Spleen (tissue), 11 donors: ENCODE measurements around the gene TLNRD1. TPM values are rescaled to one million over a fixed set of nuclear protein-coding genes. Genes with fewer than 3 reads are reported as not detected.

Experiments
- DNase-seq: peaks from one replicate; pipeline ENCODE4 v3.0.0-alpha.2; 2020
- H3K27ac ChIP-seq, 8 donors: fragments of 200-600 bp; sonication (generic) in 7 of 8; 1 replicate in 4 of 8; 2 replicates in 4 of 8; pipeline versions ENCODE4 v1.5.0 to v1.8.0; 2016 to 2021; ENCODE audit warnings: inconsistent platforms in 4 of 8, mild to moderate bottlenecking in 4 of 8, moderate library complexity in 1 of 8
- H3K27me3 ChIP-seq, 7 donors: fragments of 200-600 bp; sonication (generic) in 6 of 7; replicated peaks in 1 of 7; 1 replicate in 4 of 7; 2 replicates in 3 of 7; pipeline versions ENCODE4 v1.5.0 to v1.8.0; 2016 to 2021; ENCODE audit warnings: inconsistent platforms in 3 of 7, mild to moderate bottlenecking in 1 of 7
- H3K36me3 ChIP-seq, 6 donors: fragments of 200-600 bp; sonication (generic) in 5 of 6; 1 replicate in 4 of 6; 2 replicates in 2 of 6; pipeline versions ENCODE4 v1.5.0 to v1.8.0; 2016 to 2021; ENCODE audit warnings: inconsistent platforms in 2 of 6
- H3K4me1 ChIP-seq, 6 donors: fragments of 200-600 bp; sonication (generic) in 5 of 6; 1 replicate in 3 of 6; 2 replicates in 3 of 6; pipeline versions ENCODE4 v1.5.0 to v1.8.0; 2016 to 2021; ENCODE audit warnings: inconsistent platforms in 3 of 6
- H3K4me3 ChIP-seq, 8 donors: fragments of 200-600 bp; sonication (generic) in 7 of 8; 1 replicate in 4 of 8; 2 replicates in 4 of 8; pipeline versions ENCODE4 v1.5.0 to v1.8.0; 2016 to 2021; ENCODE audit warnings: inconsistent platforms in 4 of 8, mild to moderate bottlenecking in 4 of 8, moderate library complexity in 2 of 8
- H3K9me3 ChIP-seq, 8 donors: fragments of 200-600 bp; sonication (generic) in 7 of 8; 1 replicate in 4 of 8; 2 replicates in 4 of 8; pipeline versions ENCODE4 v1.5.0 to v1.8.0; 2016 to 2021; ENCODE audit warnings: inconsistent platforms in 4 of 8
- POLR2A ChIP-seq, 3 donors: fragments of 450-650 bp; IDR thresholded peaks; one replicate each; pipeline ENCODE4 v1.5.1; 2017; ENCODE audit warnings: antibody characterized with exemption in 3 of 3, mild to moderate bottlenecking in 1 of 3
- POLR2AphosphoS5 ChIP-seq, 3 donors: sonication (generic); formaldehyde crosslinking; IDR thresholded peaks; one replicate each; pipeline ENCODE4 v1.5.1; 2017; ENCODE audit warnings: antibody characterized with exemption in 3 of 3
- WGBS, 5 donors: extraction: QIAGEN DNeasy Blood & Tissue Kit in 3 of 5; methylation state at CpG; one replicate each; pipeline versions ENCODE4 v1.1.5 to v1.1.7; 2013 to 2018; 5-methylcytosine and 5-hydroxymethylcytosine counted together
- intact Hi-C: fragments of 100-400 bp; cut with DNase I; formaldehyde crosslinking; loops from one replicate; pipeline ENCODE4 v1.15.0; 2023; ENCODE audit warnings: low total_unique reads
- polyA plus RNA-seq, 3 donors: library from polyadenylated mRNA; stranded (reverse); fragments of 200-250 nt; gene quantifications; one replicate each; pipeline ENCODE4 v1.2.1, GENCODE V29; 2013
- total RNA-seq, 7 donors: library from RNA; depleted of rRNA in 3 of 7; stranded (reverse); fragments of >200 nt in 3 of 7; fragmentation: NEBNext Ultra II Directional in 4 of 7; extraction: Animal tissue kit (Norgen Biotek cat#: 25700) in 4 of 7; gene quantifications; one replicate each; pipeline versions ENCODE4 v1.1.0 to v1.2.1, GENCODE V29; 2016 to 2021
- TF ChIP-seq, protein P1 (sequence below), 11 experiments: fragments of 200-600 bp in 7 of 11; fragments of 450-650 bp in 4 of 11; sonication (generic) in 4 of 11; IDR thresholded peaks in 8 of 11; conservative IDR thresholded peaks in 3 of 11; 1 replicate in 7 of 11; 2 replicates in 4 of 11; pipeline versions ENCODE4 v1.4.0 to v1.8.0; 2016 to 2021; ENCODE audit warnings: antibody characterized with exemption in 11 of 11, inconsistent platforms in 4 of 11, mild to moderate bottlenecking in 1 of 11
- donor health status: healthy with polysubstance abuse.
- donor health status: DM: no; HTN: no; CAD: no; lungs with moderate emphysema.
- donor health status: DM: no; HTN: no; CAD: no.
- donor health status: Bipolar disorder and iron deficiency.
- donor health status: healthy.
- donor health status: DM: no; HTN: no; CAD: no.
- donor health status: DM: yes; HTN: yes; CAD: no.

TLNRD1 gene
- total and polyA plus RNA-seq, 10 donors: 6.2 to 53.3 (median 30.7) TPM

DNA sequence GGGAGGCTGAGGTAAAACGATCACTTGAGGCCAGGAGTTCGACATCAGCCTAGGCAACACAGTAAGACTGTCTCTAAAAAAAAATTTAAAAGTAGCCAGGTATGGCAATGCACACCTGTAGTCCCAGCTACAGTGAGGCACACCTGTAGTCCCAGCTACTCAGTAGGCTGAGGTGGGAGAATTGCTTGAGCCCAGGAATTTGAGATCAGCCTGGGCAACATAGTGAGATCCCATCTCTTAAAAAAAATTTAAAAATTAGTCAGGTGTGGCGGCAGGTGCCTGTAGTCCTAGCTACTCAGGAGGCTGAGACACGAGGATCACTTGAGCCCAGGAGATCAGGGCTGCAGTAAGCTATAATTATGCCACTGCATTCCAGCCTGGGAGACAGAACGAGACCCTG lies 17.9 kb upstream of the TLNRD1 start:
- H3K36me3 ChIP-seq: peaks cover 4 to 55% (median 38%) of the 10 kb centered on the region in 6 donors
- no peak for DNase-seq
- no peak overlapping the region for H3K27ac ChIP-seq
- no peaks in the 10 kb centered on the region for H3K9me3 ChIP-seq
- intact Hi-C loops: loop anchor here (5.0 kb wide), 1 partner anchor 284 kb away; no protein-coding TSS in a partner anchor
- no peaks in the 10 kb centered on the region for H3K27me3 ChIP-seq
- H3K4me3 ChIP-seq: no peak overlapping the region
- no peak for TF ChIP-seq POLR2A (IDR thresholded peaks at IDR 0.05)
- TF ChIP-seq, protein P1, sequence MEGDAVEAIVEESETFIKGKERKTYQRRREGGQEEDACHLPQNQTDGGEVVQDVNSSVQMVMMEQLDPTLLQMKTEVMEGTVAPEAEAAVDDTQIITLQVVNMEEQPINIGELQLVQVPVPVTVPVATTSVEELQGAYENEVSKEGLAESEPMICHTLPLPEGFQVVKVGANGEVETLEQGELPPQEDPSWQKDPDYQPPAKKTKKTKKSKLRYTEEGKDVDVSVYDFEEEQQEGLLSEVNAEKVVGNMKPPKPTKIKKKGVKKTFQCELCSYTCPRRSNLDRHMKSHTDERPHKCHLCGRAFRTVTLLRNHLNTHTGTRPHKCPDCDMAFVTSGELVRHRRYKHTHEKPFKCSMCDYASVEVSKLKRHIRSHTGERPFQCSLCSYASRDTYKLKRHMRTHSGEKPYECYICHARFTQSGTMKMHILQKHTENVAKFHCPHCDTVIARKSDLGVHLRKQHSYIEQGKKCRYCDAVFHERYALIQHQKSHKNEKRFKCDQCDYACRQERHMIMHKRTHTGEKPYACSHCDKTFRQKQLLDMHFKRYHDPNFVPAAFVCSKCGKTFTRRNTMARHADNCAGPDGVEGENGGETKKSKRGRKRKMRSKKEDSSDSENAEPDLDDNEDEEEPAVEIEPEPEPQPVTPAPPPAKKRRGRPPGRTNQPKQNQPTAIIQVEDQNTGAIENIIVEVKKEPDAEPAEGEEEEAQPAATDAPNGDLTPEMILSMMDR (IDR thresholded peaks at IDR 0.05 in 8 of 11, conservative IDR thresholded peaks at IDR 0.05 in 3 of 11): no peak
- no peak for TF ChIP-seq POLR2AphosphoS5 (IDR thresholded peaks at IDR 0.05)
- H3K4me1 ChIP-seq: peaks cover 19 to 64% (median 45%) of the 10 kb centered on the region in 6 donors
- 83 to 97% (median 92%) methylated on average over 5 of the region's 5 CpGs for WGBS, 5 donors

DNA sequence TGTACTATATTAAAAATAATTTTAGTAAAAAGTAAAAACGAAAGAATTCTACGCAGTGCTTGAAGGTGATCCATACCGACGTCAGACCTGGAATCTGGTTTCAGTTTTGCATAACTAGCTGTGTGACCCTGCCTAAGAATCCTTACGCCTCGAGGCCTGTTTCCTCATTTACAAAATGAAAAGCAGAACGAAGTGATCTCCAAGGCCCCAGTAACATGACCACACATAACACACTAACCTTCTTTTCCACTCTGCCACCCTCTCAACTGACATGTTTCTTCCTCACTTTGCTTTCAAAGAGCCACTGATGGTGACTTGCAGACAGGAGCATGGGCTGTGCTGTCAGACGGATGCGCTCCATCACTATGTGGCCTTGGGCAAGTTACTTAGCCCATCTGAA lies 15.9 kb upstream of the TLNRD1 start:
- H3K4me1 ChIP-seq: peaks cover 29 to 78% (median 56%) of the 10 kb centered on the region in 6 donors
- H3K27me3 ChIP-seq: no peaks in the 10 kb centered on the region
- TF ChIP-seq POLR2A (IDR thresholded peaks at IDR 0.05) (no peak), POLR2AphosphoS5 (IDR thresholded peaks at IDR 0.05) (peak in 1 of 3 donors; percentile 55)
- TF ChIP-seq, protein P1 (IDR thresholded peaks at IDR 0.05 in 8 of 11, conservative IDR thresholded peaks at IDR 0.05 in 3 of 11): no peak
- no peaks in the 10 kb centered on the region for H3K9me3 ChIP-seq
- WGBS, 5 donors: 22 to 36% (median 26%) methylated on average over 9 of the region's 9 CpGs
- intact Hi-C loops: loop anchor here (5.0 kb wide), 1 partner anchor 282 kb away; no protein-coding TSS in a partner anchor
- H3K27ac ChIP-seq: peak overlapping the region; percentile 60 to 84 (median 80)
- H3K36me3 ChIP-seq: peaks cover 1 to 35% (median 21%) of the 10 kb centered on the region in 6 donors
- no peak for DNase-seq
- H3K4me3 ChIP-seq: peak overlapping the region in 1 of 8 donors; percentile 36

DNA sequence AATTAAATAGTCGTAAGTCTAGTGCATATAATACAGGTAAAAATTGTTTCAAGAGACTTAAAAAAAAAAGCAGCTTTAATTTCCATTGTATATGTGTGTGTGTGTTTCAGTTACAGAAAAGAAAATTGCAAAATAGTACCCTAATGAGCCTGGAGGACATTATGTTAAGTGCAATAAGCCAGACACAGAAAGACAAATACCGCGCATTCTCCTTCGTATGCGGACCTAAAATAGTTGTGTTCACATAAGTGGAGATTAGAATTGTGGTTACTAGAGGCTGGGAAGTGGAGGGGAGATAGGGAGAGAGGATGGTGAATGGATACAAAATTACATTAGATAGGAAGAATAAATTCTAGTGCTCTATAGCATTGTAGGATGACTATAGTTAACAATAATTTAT lies 14.7 kb upstream of the TLNRD1 start:
- intact Hi-C loops: no loop called here
- 89 to 95% (median 94%) methylated on average over 5 of the region's 5 CpGs for WGBS, 5 donors
- Histone ChIP-seq H3K36me3 (peaks cover 0 to 24% (median 11%) of the 10 kb centered on the region in 6 donors), H3K9me3 (no peaks in the 10 kb centered on the region), H3K27ac (peak overlapping the region in 4 of 8 donors; percentile 78 to 84 (median 80)), H3K4me1 (peaks cover 30 to 89% (median 66%) of the 10 kb centered on the region in 6 donors), H3K27me3 (no peaks in the 10 kb centered on the region), H3K4me3 (no peak overlapping the region)
- no peak for DNase-seq
- no peak for TF ChIP-seq POLR2AphosphoS5 (IDR thresholded peaks at IDR 0.05)
- TF ChIP-seq POLR2A (IDR thresholded peaks at IDR 0.05): no peak
- TF ChIP-seq, protein P1 (IDR thresholded peaks at IDR 0.05 in 8 of 11, conservative IDR thresholded peaks at IDR 0.05 in 3 of 11): no peak

DNA sequence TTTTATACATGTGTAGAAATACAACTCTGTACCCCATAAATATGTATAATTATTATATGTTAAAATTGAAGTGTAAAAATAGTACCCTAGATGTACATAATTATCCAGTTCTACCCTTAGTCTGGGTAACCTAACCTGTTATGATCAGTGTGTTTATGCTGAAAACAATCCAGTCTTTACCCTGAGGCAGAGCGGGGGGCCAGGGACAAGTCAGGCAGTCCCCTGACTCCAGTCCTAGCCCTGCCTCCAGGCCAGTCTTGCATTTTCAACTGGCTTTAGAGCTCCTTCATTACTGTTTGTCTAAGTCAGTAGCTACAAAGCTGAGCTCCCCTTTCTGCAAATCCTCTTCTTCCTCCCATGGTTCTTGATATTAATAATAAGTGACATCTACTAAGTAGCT lies 14.2 kb upstream of the TLNRD1 start:
- Histone ChIP-seq H3K36me3 (peaks cover 0 to 19% (median 7%) of the 10 kb centered on the region in 6 donors), H3K4me1 (peaks cover 35 to 93% (median 71%) of the 10 kb centered on the region in 6 donors), H3K9me3 (no peaks in the 10 kb centered on the region), H3K27ac (no peak overlapping the region), H3K4me3 (no peak overlapping the region), H3K27me3 (no peaks in the 10 kb centered on the region)
- no peak for DNase-seq
- 92 to 100% (median 100%) methylated on average over 1 of the region's 1 CpG for WGBS, 5 donors
- intact Hi-C loops: no loop called here
- TF ChIP-seq POLR2AphosphoS5 (IDR thresholded peaks at IDR 0.05) (no peak), POLR2A (IDR thresholded peaks at IDR 0.05) (no peak)
- TF ChIP-seq, protein P1 (IDR thresholded peaks at IDR 0.05 in 8 of 11, conservative IDR thresholded peaks at IDR 0.05 in 3 of 11): no peak
